Measurements from ENCODE around the gene NAALADL1. TPM values are rescaled to one million over a fixed set of nuclear protein-coding genes. Genes with fewer than 3 reads are reported as not detected.
A peak's percentile ranks its signal among the peaks of the same experiment; 100 is the strongest.

The NAALADL1 gene
- total and polyA plus RNA-seq, 7 donors: 0.98 to 4.8 (median 1.6) TPM

DNA sequence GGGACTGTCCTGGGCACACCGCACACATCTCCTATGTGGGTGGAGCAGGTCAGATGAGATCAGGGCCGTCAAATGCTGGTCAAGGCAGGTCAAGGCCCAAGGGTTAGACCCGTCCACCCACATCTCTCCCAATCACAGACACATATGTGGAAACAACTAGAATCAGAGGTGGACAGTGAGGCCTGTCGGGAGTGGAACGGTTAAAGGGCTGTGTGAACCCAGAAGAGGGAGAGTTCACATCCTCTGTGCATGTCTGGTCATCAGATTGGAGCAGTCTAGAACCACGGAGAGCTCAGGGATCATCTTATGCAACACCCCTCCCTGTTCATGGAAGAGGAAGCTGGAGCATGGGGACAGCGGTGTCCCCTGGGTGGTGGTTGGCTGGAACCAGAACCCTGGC lies 38.5 kb downstream of the NAALADL1 start:
- intact Hi-C loops (cut with DNase I): loop anchor here (5.0 to 10.0 kb wide), 2 partner anchors 57 to 175 kb away; partner anchors contain the start of gene CDC42BPG (in 1 of the 2)
- Histone ChIP-seq H3K4me3 (no peak overlapping the region), H3K36me3 (ENCODE audit: insufficient read depth in 1 of 2, low read depth in 1 of 2) (peaks cover 3 to 44% of the 10 kb centered on the region in 2 donors), H3K27ac (no peak overlapping the region), H3K4me1 (no peaks in the 10 kb centered on the region), H3K9me3 (no peaks in the 10 kb centered on the region), H3K27me3 (ENCODE audit: insufficient read depth in 3 of 3, low read length in 2 of 3) (no peaks in the 10 kb centered on the region)
- ATAC-seq: no peak
- WGBS, 3 donors: 84 to 86% (median 84%) methylated on average over 7 of the region's 7 CpGs
- no peak for DNase-seq
- TF ChIP-seq, protein P1, sequence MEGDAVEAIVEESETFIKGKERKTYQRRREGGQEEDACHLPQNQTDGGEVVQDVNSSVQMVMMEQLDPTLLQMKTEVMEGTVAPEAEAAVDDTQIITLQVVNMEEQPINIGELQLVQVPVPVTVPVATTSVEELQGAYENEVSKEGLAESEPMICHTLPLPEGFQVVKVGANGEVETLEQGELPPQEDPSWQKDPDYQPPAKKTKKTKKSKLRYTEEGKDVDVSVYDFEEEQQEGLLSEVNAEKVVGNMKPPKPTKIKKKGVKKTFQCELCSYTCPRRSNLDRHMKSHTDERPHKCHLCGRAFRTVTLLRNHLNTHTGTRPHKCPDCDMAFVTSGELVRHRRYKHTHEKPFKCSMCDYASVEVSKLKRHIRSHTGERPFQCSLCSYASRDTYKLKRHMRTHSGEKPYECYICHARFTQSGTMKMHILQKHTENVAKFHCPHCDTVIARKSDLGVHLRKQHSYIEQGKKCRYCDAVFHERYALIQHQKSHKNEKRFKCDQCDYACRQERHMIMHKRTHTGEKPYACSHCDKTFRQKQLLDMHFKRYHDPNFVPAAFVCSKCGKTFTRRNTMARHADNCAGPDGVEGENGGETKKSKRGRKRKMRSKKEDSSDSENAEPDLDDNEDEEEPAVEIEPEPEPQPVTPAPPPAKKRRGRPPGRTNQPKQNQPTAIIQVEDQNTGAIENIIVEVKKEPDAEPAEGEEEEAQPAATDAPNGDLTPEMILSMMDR (IDR thresholded peaks at IDR 0.05): no peak

DNA sequence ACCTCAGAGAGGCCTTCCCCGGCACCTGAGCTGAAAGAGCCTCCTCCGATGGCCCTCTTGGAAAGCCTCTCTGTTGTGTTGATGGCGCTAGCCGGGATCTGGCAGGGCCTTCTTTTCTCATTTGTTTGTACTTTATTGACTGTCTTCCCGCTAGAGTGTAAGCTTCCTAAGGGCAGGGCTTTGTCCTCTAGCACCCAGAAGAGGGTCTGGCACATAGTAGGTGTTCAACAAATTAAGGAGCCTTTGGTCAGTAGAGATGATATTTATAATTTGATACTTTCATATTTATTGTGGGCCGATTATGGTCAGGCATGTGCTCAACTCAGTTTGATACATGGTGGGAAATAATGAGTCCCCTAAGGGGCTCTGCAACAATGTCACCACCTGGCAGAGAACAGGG lies 40.4 kb downstream of the NAALADL1 start:
- WGBS, 3 donors: 98 to 99% (median 99%) methylated on average over 6 of the region's 6 CpGs
- H3K36me3 ChIP-seq (ENCODE audit: insufficient read depth in 1 of 2, low read depth in 1 of 2): peaks cover 3 to 44% of the 10 kb centered on the region in 2 donors
- H3K4me1 ChIP-seq: peaks cover 4% of the 10 kb centered on the region
- TF ChIP-seq, protein P1 (IDR thresholded peaks at IDR 0.05): no peak
- DNase-seq (no peak), ATAC-seq (no peak)
- no peak overlapping the region for H3K4me3 ChIP-seq
- intact Hi-C loops (cut with DNase I): loop anchor here in 1 of 2 donors (10.0 kb wide), 1 partner anchor 173 kb away; the partner anchor contains the start of gene CDC42BPG
- H3K9me3 ChIP-seq: no peaks in the 10 kb centered on the region
- H3K27ac ChIP-seq: no peak overlapping the region
- no peaks in the 10 kb centered on the region for H3K27me3 ChIP-seq (ENCODE audit: insufficient read depth in 3 of 3, low read length in 2 of 3)

DNA sequence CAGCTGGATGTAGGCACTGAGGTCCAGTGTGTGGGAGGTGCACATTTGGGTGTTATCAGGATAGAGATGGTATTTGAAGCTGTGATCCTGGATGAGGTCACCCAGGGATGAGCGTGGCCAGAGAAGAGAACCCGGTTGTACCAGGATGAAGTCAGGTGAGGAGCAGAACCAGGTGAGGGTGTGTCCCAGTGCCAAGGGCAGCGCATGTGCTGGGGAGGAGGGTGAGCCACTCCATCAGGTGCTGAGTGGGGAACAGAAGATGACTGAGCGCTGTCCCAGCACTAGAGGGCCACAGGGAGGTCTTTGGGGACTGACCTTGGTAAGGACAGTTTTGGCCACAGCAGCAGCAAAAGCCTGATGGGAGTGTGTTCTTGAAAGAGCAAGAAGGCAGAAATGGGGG lies 41.6 kb downstream of the NAALADL1 start:
- TF ChIP-seq, protein P1 (IDR thresholded peaks at IDR 0.05): no peak
- DNase-seq (no peak), ATAC-seq (no peak)
- Histone ChIP-seq H3K27ac (no peak overlapping the region), H3K36me3 (ENCODE audit: insufficient read depth in 1 of 2, low read depth in 1 of 2) (peaks cover 0 to 37% of the 10 kb centered on the region in 2 donors), H3K9me3 (no peaks in the 10 kb centered on the region), H3K27me3 (ENCODE audit: insufficient read depth in 3 of 3, low read length in 2 of 3) (no peaks in the 10 kb centered on the region), H3K4me1 (peaks cover 5% of the 10 kb centered on the region), H3K4me3 (no peak overlapping the region)
- 93 to 96% (median 94%) methylated on average over 4 of the region's 4 CpGs for WGBS, 3 donors
- intact Hi-C loops (cut with DNase I): loop anchor here in 1 of 2 donors (10.0 kb wide), 1 partner anchor 172 kb away; the partner anchor contains the start of gene CDC42BPG

DNA sequence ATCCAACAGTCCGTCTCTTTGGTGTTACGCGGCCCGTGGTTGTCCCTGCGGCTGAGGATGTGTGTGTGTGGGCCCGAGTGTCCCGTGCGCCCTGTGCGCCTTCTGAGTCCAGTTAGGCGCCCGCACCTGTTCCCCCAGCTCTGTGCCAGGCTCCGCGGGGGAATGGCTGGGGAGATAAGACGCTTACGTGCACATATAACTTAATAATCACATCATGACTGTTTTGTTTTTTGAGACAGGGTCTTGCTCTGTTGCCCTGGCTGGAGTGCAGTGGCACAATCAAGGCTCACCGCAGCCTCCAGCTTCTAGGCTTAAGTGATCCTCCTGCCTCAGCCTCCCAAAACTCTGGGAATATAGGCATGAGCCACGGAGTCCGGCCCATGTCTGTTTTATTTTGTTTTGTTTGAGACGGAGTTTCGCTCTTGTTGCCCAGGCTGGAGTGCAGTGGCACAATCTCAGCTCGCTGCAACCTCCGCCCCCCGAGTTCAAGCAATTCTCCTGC lies 43.6 kb downstream of the NAALADL1 start:
- intact Hi-C loops (cut with DNase I): loop anchor here (5.0 to 10.0 kb wide), 3 partner anchors 87 to 170 kb away; partner anchors contain the start of genes CDC42BPG (in 1 of the 2) and TM7SF2 (in 1 of the 2)
- H3K27me3 ChIP-seq (ENCODE audit: insufficient read depth in 3 of 3, low read length in 2 of 3): no peaks in the 10 kb centered on the region
- TF ChIP-seq, protein P1 (IDR thresholded peaks at IDR 0.05): no peak
- peak overlapping the region; percentile 81 for H3K4me3 ChIP-seq
- H3K4me1 ChIP-seq: peaks cover 5% of the 10 kb centered on the region
- 28 to 31% (median 30%) methylated on average over 23 of the region's 23 CpGs for WGBS, 3 donors
- H3K27ac ChIP-seq: peak overlapping the region; percentile 97
- H3K9me3 ChIP-seq: no peaks in the 10 kb centered on the region
- DNase-seq: no peak
- peaks cover 0 to 17% of the 10 kb centered on the region in 2 donors for H3K36me3 ChIP-seq (ENCODE audit: insufficient read depth in 1 of 2, low read depth in 1 of 2)
- peak in 3 of 4 donors; percentile 17 to 46 (median 28) for ATAC-seq
